Prostate gland (tissue), 2 donors: ENCODE results near the gene OLA1. TPM values are rescaled to one million over a fixed set of nuclear protein-coding genes. Genes with fewer than 3 reads are reported as not detected.

ENCODE experiments used
- DNase-seq: peaks from one replicate; pipeline ENCODE4 v3.0.0-alpha.2; 2019; ENCODE audit warnings: low spot score
- H3K27ac ChIP-seq, 2 donors: fragments of 200-600 bp; sonication (generic); 2 replicates each; pipeline ENCODE4 v1.5.1; 2017 to 2019
- H3K27me3 ChIP-seq: fragments of 200-600 bp; sonication (generic); replicated peaks from 2 replicates; pipeline ENCODE4 v1.5.1; 2019; ENCODE audit not compliant: insufficient read depth
- H3K36me3 ChIP-seq, 2 donors: fragments of 200-600 bp; sonication (generic); 1 replicate in 1 of 2; 2 replicates in 1 of 2; pipeline versions ENCODE4 v1.5.1 to v1.8.1; 2017 to 2019
- H3K4me1 ChIP-seq: fragments of 200-600 bp; sonication (generic); replicated peaks from 2 replicates; pipeline ENCODE4 v1.5.1; 2019
- H3K4me3 ChIP-seq, 2 donors: fragments of 200-600 bp; sonication (generic); 2 replicates each; pipeline ENCODE4 v1.5.1; 2017 to 2019
- H3K9me3 ChIP-seq: fragments of 200-600 bp; sonication (generic); 2 replicates; pipeline ENCODE4 v1.5.1; 2017
- CTCF ChIP-seq, 4 experiments: fragments of 200-600 bp in 2 of 4; fragments of 450-650 bp in 2 of 4; sonication (generic) in 2 of 4; IDR thresholded peaks; 1 replicate in 3 of 4; 2 replicates in 1 of 4; pipeline ENCODE4 v1.5.1; 2016 to 2019; ENCODE audit warnings: antibody characterized with exemption in 4 of 4, mild to moderate bottlenecking in 2 of 4, moderate library complexity in 2 of 4
- POLR2A ChIP-seq: fragments of 450-650 bp; IDR thresholded peaks from one replicate; pipeline ENCODE4 v1.6.1; 2016; ENCODE audit warnings: antibody characterized with exemption, mild to moderate bottlenecking
- POLR2AphosphoS5 ChIP-seq: sonication (generic); formaldehyde crosslinking; IDR thresholded peaks from one replicate; pipeline ENCODE4 v1.6.1; 2017; ENCODE audit warnings: antibody characterized with exemption
- WGBS: methylation state at CpG from one replicate; pipeline ENCODE4 v1.1.5; 2018; 5-methylcytosine and 5-hydroxymethylcytosine counted together
- intact Hi-C: fragments of 100-400 bp; cut with DNase I; formaldehyde crosslinking; loops from one replicate; pipeline ENCODE4 v1.14.2; 2022
- total RNA-seq, 2 donors: library from RNA; depleted of rRNA; stranded (reverse); fragments of >200 nt; gene quantifications; one replicate each; pipeline ENCODE4 v1.1.0, GENCODE V29; 2016

OLA1 gene
- total RNA-seq, 2 donors from 2014 or later: 40.9 to 43.9 TPM

DNA sequence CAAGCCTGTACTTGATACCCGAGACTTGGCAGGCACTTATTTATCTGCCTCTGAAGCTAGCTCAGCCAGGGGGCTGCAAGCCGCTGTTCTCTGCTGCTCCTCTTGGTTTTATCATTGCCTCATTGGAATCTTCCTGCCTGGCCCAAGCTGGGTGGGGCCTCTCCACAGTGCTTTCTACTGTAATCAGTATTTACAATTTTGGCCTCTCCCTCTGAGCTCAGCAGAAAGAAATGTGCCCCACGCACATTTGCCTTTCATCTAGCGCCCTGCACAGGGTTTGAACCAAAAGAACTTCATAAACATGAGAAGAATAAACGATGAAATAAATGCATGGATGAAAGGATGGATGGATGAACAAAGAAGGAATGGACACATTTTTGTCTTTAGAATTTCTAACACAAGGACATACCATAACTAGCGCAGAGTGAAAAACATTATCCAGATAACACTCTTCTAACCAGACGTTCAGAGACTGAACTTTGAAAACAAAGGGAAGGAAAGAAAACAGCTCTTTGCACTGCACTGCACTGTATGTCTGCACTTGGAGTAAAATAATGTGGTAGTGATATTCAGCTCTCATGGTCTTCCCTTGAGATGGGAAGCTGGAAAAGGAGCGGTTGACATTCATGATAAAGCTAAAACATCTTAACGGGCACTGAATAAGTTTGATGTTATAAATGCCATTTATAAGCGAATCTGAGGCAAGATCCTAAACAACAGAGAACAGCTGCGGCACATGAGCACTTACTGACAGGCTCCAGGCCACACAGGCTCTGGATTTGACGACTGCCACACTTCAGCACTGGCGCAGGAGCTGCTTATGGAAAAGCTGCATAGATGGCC is 196.4 kb downstream of the OLA1 start:
- Histone ChIP-seq H3K27ac (no peak overlapping the region), H3K4me1 (no peaks in the 10 kb centered on the region), H3K9me3 (no peaks in the 10 kb centered on the region), H3K27me3 (no peaks in the 10 kb centered on the region), H3K4me3 (no peak overlapping the region), H3K36me3 (no peaks in the 10 kb centered on the region)
- intact Hi-C loops: no loop called here
- no peak for DNase-seq
- WGBS: 58% methylated on average over 13 of the region's 13 CpGs
- TF ChIP-seq CTCF (IDR thresholded peaks at IDR 0.05) (no peak), POLR2AphosphoS5 (no peak), POLR2A (no peak)

GRCh38 chr2:174051068-174051467 is 197.3 kb downstream of the OLA1 start:
- Histone ChIP-seq H3K4me3 (no peak overlapping the region), H3K27ac (no peak overlapping the region), H3K36me3 (no peaks in the 10 kb centered on the region), H3K27me3 (no peaks in the 10 kb centered on the region), H3K9me3 (no peaks in the 10 kb centered on the region), H3K4me1 (no peaks in the 10 kb centered on the region)
- TF ChIP-seq POLR2AphosphoS5 (no peak), CTCF (IDR thresholded peaks at IDR 0.05) (no peak), POLR2A (no peak)
- DNase-seq: no peak
- intact Hi-C loops: no loop called here
- WGBS: 95% methylated on average over 4 of the region's 4 CpGs

DNA sequence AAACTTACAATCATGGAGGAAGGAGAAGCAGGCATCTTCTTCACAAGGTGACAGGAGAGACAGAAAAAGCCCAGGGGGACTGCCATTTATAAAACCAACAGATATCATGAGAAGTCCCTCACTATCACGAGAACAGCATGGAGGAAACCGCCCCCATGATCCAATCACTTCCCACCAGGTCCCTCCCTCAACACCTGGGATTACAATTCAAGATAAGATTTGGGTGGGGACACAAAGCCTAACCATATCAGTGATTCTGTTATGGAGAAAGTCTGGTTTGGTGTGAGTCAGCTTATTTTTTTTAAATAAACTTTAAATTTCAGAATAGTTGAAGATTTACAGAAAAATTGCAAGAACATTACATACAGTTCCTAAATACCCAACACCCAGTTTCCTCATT is 198.4 kb downstream of the OLA1 start:
- Histone ChIP-seq H3K9me3 (no peaks in the 10 kb centered on the region), H3K4me1 (no peaks in the 10 kb centered on the region), H3K4me3 (no peak overlapping the region), H3K36me3 (no peaks in the 10 kb centered on the region), H3K27me3 (no peaks in the 10 kb centered on the region), H3K27ac (no peak overlapping the region)
- intact Hi-C loops: loop anchor here (10.0 kb wide), 1 partner anchor 645 kb away; no protein-coding TSS in a partner anchor
- WGBS: 66% methylated on average over 2 of the region's 2 CpGs
- TF ChIP-seq POLR2AphosphoS5 (no peak), CTCF (IDR thresholded peaks at IDR 0.05) (no peak), POLR2A (no peak)
- DNase-seq: no peak

DNA sequence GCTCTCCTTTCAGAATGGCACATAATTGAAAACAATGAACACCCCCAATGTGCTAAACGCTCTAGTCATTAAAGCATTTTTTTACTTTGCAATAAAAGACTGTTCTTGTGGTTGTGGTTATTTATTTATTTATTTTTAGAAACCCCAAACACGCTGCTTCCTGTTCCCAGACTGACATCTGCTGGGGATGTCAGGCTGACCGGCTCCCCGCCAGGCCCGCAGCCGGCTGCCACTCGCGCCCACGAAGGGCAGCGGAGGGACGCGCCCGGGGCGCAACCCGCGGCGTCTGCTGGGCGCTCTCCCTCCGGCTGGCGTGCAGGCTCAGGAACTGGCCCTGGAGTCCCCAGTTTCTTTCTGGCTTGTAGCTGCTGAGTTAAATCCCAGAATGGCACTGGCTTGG is 200.1 kb downstream of the OLA1 start:
- H3K4me3 ChIP-seq: no peak overlapping the region
- DNase-seq: no peak

More for the DNA sequence above, 200.1 kb downstream of the OLA1 start:
- H3K36me3 ChIP-seq: no peaks in the 10 kb centered on the region
- no peaks in the 10 kb centered on the region for H3K4me1 ChIP-seq
- 93% methylated on average over 20 of the region's 20 CpGs for WGBS
- intact Hi-C loops: loop anchor here (10.0 kb wide), 1 partner anchor 643 kb away; no protein-coding TSS in a partner anchor
- no peaks in the 10 kb centered on the region for H3K9me3 ChIP-seq
- no peak for TF ChIP-seq CTCF (IDR thresholded peaks at IDR 0.05)
- TF ChIP-seq POLR2A: no peak
- TF ChIP-seq POLR2AphosphoS5: no peak
- no peak overlapping the region for H3K27ac ChIP-seq
- H3K27me3 ChIP-seq: no peaks in the 10 kb centered on the region
